SU-DHL-6 (cell line): Measurements from ENCODE around the gene DYNC1H1.

Experiments
- EZH2phosphoT487 ChIP-seq: fragments of 200-600 bp; sonication (generic), shearing (Covaris generic); conservative IDR thresholded peaks from 2 replicates; pipeline ENCODE4 v1.6.1; 2018; ENCODE audit warnings: mild to moderate bottlenecking, antibody characterized with exemption, low read length, moderate library complexity, mixed read lengths
- TF ChIP-seq, protein P1 (sequence below): fragments of 200-600 bp; sonication (generic); IDR thresholded peaks from one replicate; pipeline ENCODE4 v1.5.1; 2017; ENCODE audit warnings: antibody characterized with exemption, mild to moderate bottlenecking, low read length, moderate library complexity; ENCODE audit not compliant: insufficient read depth, poor library complexity, severe bottlenecking

- TF ChIP-seq, protein P1, sequence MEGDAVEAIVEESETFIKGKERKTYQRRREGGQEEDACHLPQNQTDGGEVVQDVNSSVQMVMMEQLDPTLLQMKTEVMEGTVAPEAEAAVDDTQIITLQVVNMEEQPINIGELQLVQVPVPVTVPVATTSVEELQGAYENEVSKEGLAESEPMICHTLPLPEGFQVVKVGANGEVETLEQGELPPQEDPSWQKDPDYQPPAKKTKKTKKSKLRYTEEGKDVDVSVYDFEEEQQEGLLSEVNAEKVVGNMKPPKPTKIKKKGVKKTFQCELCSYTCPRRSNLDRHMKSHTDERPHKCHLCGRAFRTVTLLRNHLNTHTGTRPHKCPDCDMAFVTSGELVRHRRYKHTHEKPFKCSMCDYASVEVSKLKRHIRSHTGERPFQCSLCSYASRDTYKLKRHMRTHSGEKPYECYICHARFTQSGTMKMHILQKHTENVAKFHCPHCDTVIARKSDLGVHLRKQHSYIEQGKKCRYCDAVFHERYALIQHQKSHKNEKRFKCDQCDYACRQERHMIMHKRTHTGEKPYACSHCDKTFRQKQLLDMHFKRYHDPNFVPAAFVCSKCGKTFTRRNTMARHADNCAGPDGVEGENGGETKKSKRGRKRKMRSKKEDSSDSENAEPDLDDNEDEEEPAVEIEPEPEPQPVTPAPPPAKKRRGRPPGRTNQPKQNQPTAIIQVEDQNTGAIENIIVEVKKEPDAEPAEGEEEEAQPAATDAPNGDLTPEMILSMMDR: no peak
- TF ChIP-seq EZH2phosphoT487: no peak
Measured at GRCh38 chr14:102005336-102005735, 41.0 kb downstream of the DYNC1H1 start.
